Osteoblast (primary cell): ENCODE measurements around the gene PTCHD4. TPM values are rescaled to one million over a fixed set of nuclear protein-coding genes. Genes with fewer than 3 reads are reported as not detected.

Experiments used
- DNase-seq: peaks from one replicate; pipeline ENCODE4 v3.0.0; 2011; ENCODE audit warnings: low spot score, mixed read lengths; ENCODE audit not compliant: insufficient read length; ENCODE audit errors: missing footprints
- H2AFZ ChIP-seq: 2 replicates; pipeline ENCODE4 v1.6.0; 2011; ENCODE audit warnings: mild to moderate bottlenecking, low read length
- H3K27ac ChIP-seq: 2 replicates; pipeline ENCODE4 v1.5.1; 2011; ENCODE audit warnings: mild to moderate bottlenecking, low read depth, low read length, moderate library complexity
- H3K27me3 ChIP-seq: 2 replicates; pipeline ENCODE4 v1.6.0; 2012; ENCODE audit warnings: mild to moderate bottlenecking, control low read depth, inconsistent platforms, low read length, moderate library complexity; ENCODE audit not compliant: insufficient read depth
- H3K36me3 ChIP-seq: 2 replicates; pipeline ENCODE4 v1.5.1; 2011; ENCODE audit warnings: mild to moderate bottlenecking, low read length, control low read depth, moderate library complexity; ENCODE audit not compliant: insufficient read depth
- H3K4me1 ChIP-seq: 2 replicates; pipeline ENCODE4 v1.5.1; 2011; ENCODE audit warnings: mild to moderate bottlenecking, low read length, control low read depth, moderate library complexity; ENCODE audit not compliant: insufficient read depth
- H3K4me2 ChIP-seq: 2 replicates; pipeline ENCODE4 v1.6.0; 2011; ENCODE audit warnings: mild to moderate bottlenecking, low read length; ENCODE audit not compliant: insufficient read depth
- H3K4me3 ChIP-seq: fragments of 200-600 bp; sonication (generic); 3 replicates; pipeline ENCODE4 v1.5.1; 2012; ENCODE audit warnings: mild to moderate bottlenecking, low read length, inconsistent platforms; ENCODE audit not compliant: insufficient read depth
- H3K79me2 ChIP-seq: 2 replicates; pipeline ENCODE4 v1.6.0; 2012; ENCODE audit warnings: mild to moderate bottlenecking, low read length, control low read depth, inconsistent platforms; ENCODE audit not compliant: insufficient read depth
- H3K9me3 ChIP-seq: 2 replicates; pipeline ENCODE4 v1.5.1; 2011; ENCODE audit warnings: low read depth, low read length, control low read depth
- H4K20me1 ChIP-seq: 2 replicates; pipeline ENCODE4 v1.6.0; 2012; ENCODE audit warnings: mild to moderate bottlenecking, low read length, control low read depth; ENCODE audit not compliant: insufficient read depth
- total RNA-seq: library from RNA; depleted of rRNA; stranded (reverse); fragments of >200 nt; gene quantifications from 2 replicates; pipeline ENCODE4 v1.2.3, GENCODE V29; 2012
- TF ChIP-seq, protein P1 (sequence below): IDR thresholded peaks from 2 replicates; pipeline ENCODE4 v1.5.1; 2011; ENCODE audit warnings: mild to moderate bottlenecking, low read depth, low read length, moderate library complexity; ENCODE audit errors: extremely low read depth

Gene PTCHD4
- total RNA-seq, 1 donor = 6.5 TPM

DNA sequence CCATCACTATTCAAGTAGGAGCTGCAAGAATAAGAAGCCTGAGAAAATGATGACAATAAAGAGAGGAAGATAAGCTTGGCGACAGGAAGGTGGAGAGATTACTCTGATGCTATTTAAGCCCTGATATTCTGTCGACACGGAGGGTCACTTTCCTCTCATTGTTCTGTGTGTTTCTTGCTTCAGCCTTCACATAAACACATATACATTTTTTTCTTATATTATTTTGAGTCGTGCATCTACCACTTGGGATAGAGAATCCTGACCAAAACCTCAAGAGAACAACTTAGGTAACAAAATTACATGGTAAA, 10.5 kb downstream of the PTCHD4 start:
- no peak overlapping the region for H3K27ac ChIP-seq
- TF ChIP-seq, protein P1, sequence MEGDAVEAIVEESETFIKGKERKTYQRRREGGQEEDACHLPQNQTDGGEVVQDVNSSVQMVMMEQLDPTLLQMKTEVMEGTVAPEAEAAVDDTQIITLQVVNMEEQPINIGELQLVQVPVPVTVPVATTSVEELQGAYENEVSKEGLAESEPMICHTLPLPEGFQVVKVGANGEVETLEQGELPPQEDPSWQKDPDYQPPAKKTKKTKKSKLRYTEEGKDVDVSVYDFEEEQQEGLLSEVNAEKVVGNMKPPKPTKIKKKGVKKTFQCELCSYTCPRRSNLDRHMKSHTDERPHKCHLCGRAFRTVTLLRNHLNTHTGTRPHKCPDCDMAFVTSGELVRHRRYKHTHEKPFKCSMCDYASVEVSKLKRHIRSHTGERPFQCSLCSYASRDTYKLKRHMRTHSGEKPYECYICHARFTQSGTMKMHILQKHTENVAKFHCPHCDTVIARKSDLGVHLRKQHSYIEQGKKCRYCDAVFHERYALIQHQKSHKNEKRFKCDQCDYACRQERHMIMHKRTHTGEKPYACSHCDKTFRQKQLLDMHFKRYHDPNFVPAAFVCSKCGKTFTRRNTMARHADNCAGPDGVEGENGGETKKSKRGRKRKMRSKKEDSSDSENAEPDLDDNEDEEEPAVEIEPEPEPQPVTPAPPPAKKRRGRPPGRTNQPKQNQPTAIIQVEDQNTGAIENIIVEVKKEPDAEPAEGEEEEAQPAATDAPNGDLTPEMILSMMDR = no peak
- no peaks in the 10 kb centered on the region for H3K4me1 ChIP-seq
- no peak overlapping the region for H3K4me3 ChIP-seq
- no peaks in the 10 kb centered on the region for H3K36me3 ChIP-seq
- no peak for DNase-seq
- H3K79me2 ChIP-seq = peaks cover 11% of the 10 kb centered on the region
- no peaks in the 10 kb centered on the region for H3K27me3 ChIP-seq
- no peaks in the 10 kb centered on the region for H3K9me3 ChIP-seq
- H2AFZ ChIP-seq = no peak overlapping the region
- H4K20me1 ChIP-seq = no peaks in the 10 kb centered on the region
- no peak overlapping the region for H3K4me2 ChIP-seq

DNA sequence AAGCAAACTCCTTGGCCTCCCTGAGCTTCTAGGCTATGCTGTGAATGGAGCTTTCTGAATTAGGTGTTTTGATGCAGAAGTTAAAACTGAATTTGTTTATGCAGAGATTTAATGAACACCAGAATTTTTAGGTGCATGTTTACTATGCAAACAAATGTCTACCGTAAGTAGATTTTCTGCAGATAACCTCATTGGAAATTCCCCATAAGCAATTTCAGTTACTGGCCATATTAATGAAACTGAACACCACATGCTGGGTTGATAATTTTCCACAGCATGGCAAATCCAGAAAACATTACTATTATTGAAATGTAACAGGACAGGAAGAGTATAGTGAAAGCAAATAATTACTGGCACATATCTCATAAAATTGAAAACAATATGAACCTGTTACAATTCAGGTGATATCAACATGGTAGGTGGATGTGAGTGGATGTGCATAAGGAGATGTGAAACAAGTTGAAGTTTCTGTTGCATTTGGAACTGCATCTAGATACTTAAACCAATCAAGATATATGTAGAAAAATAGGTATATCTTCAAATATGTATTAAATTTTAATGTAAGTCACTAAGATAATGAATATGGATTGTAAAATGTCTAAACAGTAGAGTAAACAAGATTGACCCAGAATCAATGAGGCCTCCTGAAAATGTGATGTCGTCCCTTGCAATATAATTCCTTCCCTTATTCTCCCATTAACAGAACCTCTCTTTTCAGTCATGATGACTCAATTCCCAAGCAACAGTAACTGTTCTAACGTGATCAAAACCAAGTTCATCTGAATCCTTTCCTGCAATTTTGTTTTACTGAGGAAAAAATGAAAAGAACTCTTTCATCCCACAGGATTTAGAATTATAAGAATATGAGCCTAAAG, 11.0 kb downstream of the PTCHD4 start:
- H3K4me2 ChIP-seq = no peak overlapping the region

DNA sequence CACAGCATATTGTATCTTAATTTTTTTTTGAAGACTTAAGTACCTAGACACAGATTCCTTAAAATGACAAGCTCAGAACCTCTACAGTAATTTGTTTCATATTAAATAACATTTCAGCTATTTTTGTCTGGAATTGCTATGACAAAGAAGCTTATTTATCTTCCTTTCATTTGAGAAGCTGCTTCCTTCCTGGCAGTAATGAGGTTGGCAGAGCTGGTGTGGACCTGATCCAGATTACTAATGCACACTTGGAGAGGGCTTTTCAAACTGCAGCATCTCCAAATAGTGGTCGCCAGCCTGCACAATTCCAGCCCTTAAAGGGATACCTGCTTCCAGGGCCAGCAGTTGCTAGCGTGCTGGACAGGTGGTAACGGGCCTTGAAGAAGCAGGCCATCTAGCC, 12.1 kb downstream of the PTCHD4 start:
- H4K20me1 ChIP-seq = no peaks in the 10 kb centered on the region
- no peaks in the 10 kb centered on the region for H3K27me3 ChIP-seq
- DNase-seq = no peak
- no peaks in the 10 kb centered on the region for H3K4me1 ChIP-seq
- no peak overlapping the region for H3K4me3 ChIP-seq
- peaks cover 11% of the 10 kb centered on the region for H3K79me2 ChIP-seq
- no peak overlapping the region for H2AFZ ChIP-seq
- TF ChIP-seq, protein P1 = no peak
- H3K27ac ChIP-seq = no peak overlapping the region
- H3K9me3 ChIP-seq = no peaks in the 10 kb centered on the region
- no peak overlapping the region for H3K4me2 ChIP-seq
- no peaks in the 10 kb centered on the region for H3K36me3 ChIP-seq

More for the DNA sequence above, 11.0 kb downstream of the PTCHD4 start:
- Histone ChIP-seq H3K9me3 (no peaks in the 10 kb centered on the region), H2AFZ (no peak overlapping the region), H3K36me3 (no peaks in the 10 kb centered on the region), H3K4me3 (no peak overlapping the region), H3K79me2 (peaks cover 11% of the 10 kb centered on the region), H3K27me3 (no peaks in the 10 kb centered on the region), H3K4me1 (no peaks in the 10 kb centered on the region), H4K20me1 (no peaks in the 10 kb centered on the region), H3K27ac (no peak overlapping the region)
- TF ChIP-seq, protein P1 = no peak
- DNase-seq = no peak

DNA sequence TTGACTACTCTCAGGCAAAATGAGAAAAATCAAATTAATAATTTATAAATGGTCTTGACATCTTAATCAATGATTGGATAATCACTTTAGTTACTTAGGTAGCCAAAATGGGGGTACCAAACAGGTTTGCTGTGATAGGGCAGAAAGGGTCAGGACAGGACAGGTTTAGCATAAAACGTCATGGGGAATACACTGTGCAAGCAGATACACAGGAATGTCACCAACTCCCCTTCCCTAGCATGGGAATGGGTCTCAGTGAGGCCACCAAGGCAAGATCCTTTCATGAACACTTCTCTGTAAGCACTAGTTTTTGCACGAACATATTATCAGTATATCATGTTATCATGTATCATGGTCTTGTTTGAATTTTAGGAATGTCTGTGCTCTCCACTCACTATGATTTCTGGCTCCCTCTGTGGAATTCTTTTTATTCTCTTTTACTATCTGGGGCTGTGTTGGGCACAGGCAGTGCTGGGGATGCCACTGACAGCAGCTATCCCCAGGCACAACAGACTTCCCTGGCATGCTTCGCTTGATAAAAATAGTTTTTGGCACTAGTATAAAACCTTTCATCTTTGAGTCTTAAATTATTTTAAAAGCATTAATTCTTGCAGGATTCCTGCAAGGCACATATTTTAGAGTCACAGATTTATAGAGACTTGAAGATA, 18.3 kb downstream of the PTCHD4 start:
- no peaks in the 10 kb centered on the region for H3K27me3 ChIP-seq
- H3K4me1 ChIP-seq = no peaks in the 10 kb centered on the region
- no peaks in the 10 kb centered on the region for H3K36me3 ChIP-seq
- no peaks in the 10 kb centered on the region for H4K20me1 ChIP-seq
- H3K4me2 ChIP-seq = no peak overlapping the region
- H2AFZ ChIP-seq = no peak overlapping the region
- H3K79me2 ChIP-seq = no peaks in the 10 kb centered on the region
- TF ChIP-seq, protein P1 = no peak
- H3K4me3 ChIP-seq = no peak overlapping the region
- no peak overlapping the region for H3K27ac ChIP-seq
- no peaks in the 10 kb centered on the region for H3K9me3 ChIP-seq
- no peak for DNase-seq
